GM19238 (cell line): ENCODE results near the gene PPP4R1.

Source experiments
- DNase-seq: peaks from one replicate; pipeline ENCODE4 v3.0.0; 2011; ENCODE audit warnings: low spot score; ENCODE audit not compliant: insufficient read length

The PPP4R1 gene

GRCh38 chr18:9549405-9549804 is 65.0 kb downstream of the PPP4R1 start:
- DNase-seq = no peak

- no peak for DNase-seq
These were observed 66.6 kb downstream of the PPP4R1 start for GRCh38 chr18:9547782-9548181.

- no peak for DNase-seq
These were observed 67.9 kb downstream of the PPP4R1 start for GRCh38 chr18:9546468-9546867.

- DNase-seq = no peak
These were observed 69.3 kb downstream of the PPP4R1 start for GRCh38 chr18:9545029-9545428.

GRCh38 chr18:9542924-9543323 is 71.4 kb downstream of the PPP4R1 start:
- no peak for DNase-seq

- no peak for DNase-seq
These were observed 74.4 kb downstream of the PPP4R1 start for GRCh38 chr18:9539938-9540337.

- DNase-seq = no peak
These were observed 75.1 kb downstream of the PPP4R1 start for GRCh38 chr18:9539283-9539682.

GRCh38 chr18:9537677-9538076 is 76.7 kb downstream of the PPP4R1 start:
- no peak for DNase-seq

- no peak for DNase-seq
These were observed 77.8 kb downstream of the PPP4R1 start for GRCh38 chr18:9536354-9537152.

- no peak for DNase-seq
These were observed 78.8 kb downstream of the PPP4R1 start for GRCh38 chr18:9535430-9535991.

GRCh38 chr18:9534844-9535243 is 79.5 kb downstream of the PPP4R1 start:
- DNase-seq = no peak

- DNase-seq = no peak
These were observed 82.5 kb downstream of the PPP4R1 start for GRCh38 chr18:9531791-9532410.

- DNase-seq = no peak
These were observed 83.9 kb downstream of the PPP4R1 start for GRCh38 chr18:9530226-9531009.

- no peak for DNase-seq
These were observed 87.9 kb downstream of the PPP4R1 start for GRCh38 chr18:9526458-9526857.

GRCh38 chr18:9522952-9523351 is 91.4 kb downstream of the PPP4R1 start:
- no peak for DNase-seq

- no peak for DNase-seq
These were observed 92.6 kb downstream of the PPP4R1 start for GRCh38 chr18:9521770-9522169.

GRCh38 chr18:9520666-9521065 is 93.7 kb downstream of the PPP4R1 start:
- no peak for DNase-seq

GRCh38 chr18:9519399-9519798 is 95.0 kb downstream of the PPP4R1 start:
- no peak for DNase-seq

- DNase-seq = no peak
These were observed 96.5 kb downstream of the PPP4R1 start for GRCh38 chr18:9517869-9518268.

GRCh38 chr18:9516437-9517064 is 97.8 kb downstream of the PPP4R1 start:
- DNase-seq = no peak

- DNase-seq = no peak
These were observed 100.3 kb downstream of the PPP4R1 start for GRCh38 chr18:9513971-9514512.
